Aorta (tissue), 5 donors: Measurements from ENCODE around the gene SURF4. TPM values are rescaled to one million over a fixed set of nuclear protein-coding genes. Genes with fewer than 3 reads are reported as not detected.

Experiments used
- ATAC-seq: fragments of 200-7000 bp; cut with Tn5 transposase; one replicate; pipeline ENCODE4 v1.9.1; 2022; ENCODE audit warnings: moderate library complexity; ENCODE audit not compliant: low FRiP score
- DNase-seq, 2 donors: peaks; one replicate each; pipeline ENCODE4 v3.0.0-alpha.2; 2020
- H3K27ac ChIP-seq, 2 donors: one replicate each; pipeline ENCODE4 v1.5.1; 2013; ENCODE audit warnings: low read length in 2 of 2, mild to moderate bottlenecking in 2 of 2, moderate library complexity in 2 of 2, control low read depth in 1 of 2, inconsistent platforms in 1 of 2, low read depth in 1 of 2
- H3K27me3 ChIP-seq, 2 donors: one replicate each; pipeline ENCODE4 v1.6.1; 2013; ENCODE audit warnings: control low read depth in 1 of 2, low read length in 1 of 2, mild to moderate bottlenecking in 1 of 2, moderate library complexity in 1 of 2; ENCODE audit not compliant: insufficient read depth in 2 of 2, control insufficient read depth in 1 of 2
- H3K36me3 ChIP-seq, 2 donors: one replicate each; pipeline ENCODE4 v1.6.1; 2013; ENCODE audit warnings: control low read depth in 1 of 2, low read length in 1 of 2, mild to moderate bottlenecking in 1 of 2; ENCODE audit not compliant: insufficient read depth in 2 of 2, control insufficient read depth in 1 of 2
- H3K4me1 ChIP-seq, 2 donors: one replicate each; pipeline ENCODE4 v1.6.1; 2013; ENCODE audit warnings: low read length in 2 of 2, control low read depth in 1 of 2, mild to moderate bottlenecking in 1 of 2, moderate library complexity in 1 of 2; ENCODE audit not compliant: insufficient read depth in 2 of 2, control insufficient read depth in 1 of 2
- H3K4me3 ChIP-seq, 2 donors: one replicate each; pipeline ENCODE4 v1.5.1; 2013; ENCODE audit warnings: low read length in 2 of 2, control low read depth in 1 of 2, mild to moderate bottlenecking in 1 of 2
- H3K9me3 ChIP-seq: one replicate; pipeline ENCODE4 v1.6.1; 2013; ENCODE audit warnings: mild to moderate bottlenecking, low read length; ENCODE audit not compliant: control insufficient read depth
- WGBS, 2 donors: extraction: QIAGEN DNeasy Blood & Tissue Kit; methylation state at CpG; one replicate each; pipeline ENCODE4 v1.1.7; 2013; 5-methylcytosine and 5-hydroxymethylcytosine counted together
- intact Hi-C, 2 donors: fragments of 100-400 bp; cut with DNase I; formaldehyde crosslinking; loops; one replicate each; pipeline versions ENCODE4 v1.14.2 to v1.15.0; 2022
- polyA plus RNA-seq, 2 donors: library from polyadenylated mRNA; stranded (reverse); fragments of 200-250 nt; gene quantifications; one replicate each; pipeline ENCODE4 v1.2.3, GENCODE V29; 2013
- total RNA-seq, 2 donors: library from RNA; stranded (reverse); fragmentation: NEBNext Ultra II Directional; extraction: Animal tissue kit (Norgen Biotek cat#: 25700); gene quantifications; one replicate each; pipeline ENCODE4 v1.2.1, GENCODE V29; 2021
- donor health status: healthy with polysubstance abuse.
- donor health status: Bipolar disorder and iron deficiency.
- donor health status: DM: no; HTN: no; CAD: no.
- donor health status: DM: no; HTN: no; CAD: no.
- donor health status: DM: yes; HTN: yes; CAD: no.

The SURF4 gene
- total and polyA plus RNA-seq, 4 donors, result 42.3 to 123 (median 92.7) TPM

DNA sequence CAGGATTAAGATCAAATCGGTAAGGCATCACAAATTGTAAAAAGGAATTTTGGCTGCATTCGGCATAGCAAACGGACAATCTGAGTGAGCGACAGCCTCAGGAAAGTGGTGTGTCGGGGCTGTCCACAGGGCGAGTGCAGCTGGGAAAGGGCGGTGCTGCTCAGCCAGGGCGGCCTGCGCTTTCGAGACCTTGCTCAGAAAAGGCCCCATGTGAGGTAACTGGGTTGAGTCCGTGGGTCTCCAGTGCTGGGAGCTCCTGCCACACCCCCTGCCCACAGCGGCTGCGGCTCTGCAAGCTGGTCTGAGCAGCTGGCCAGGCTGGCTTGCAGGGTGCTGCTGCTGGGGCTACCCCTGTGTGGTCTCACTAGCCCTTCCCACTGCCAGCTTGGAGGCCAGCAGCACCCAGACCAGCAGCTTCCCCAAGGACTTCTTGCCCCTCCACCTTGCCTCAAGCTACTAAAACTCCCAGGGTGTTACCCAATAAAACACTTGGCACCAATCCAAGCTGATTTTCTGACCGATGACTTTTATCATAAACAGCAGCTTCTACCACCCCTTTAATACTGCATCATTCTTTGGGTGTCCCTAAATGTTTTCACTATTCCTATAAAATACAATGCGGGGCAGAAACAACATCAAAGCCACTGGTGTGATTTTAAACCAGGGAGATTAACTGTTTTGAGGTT, 13.4 kb downstream of the SURF4 start:
- intact Hi-C loops, result no loop called here

DNA sequence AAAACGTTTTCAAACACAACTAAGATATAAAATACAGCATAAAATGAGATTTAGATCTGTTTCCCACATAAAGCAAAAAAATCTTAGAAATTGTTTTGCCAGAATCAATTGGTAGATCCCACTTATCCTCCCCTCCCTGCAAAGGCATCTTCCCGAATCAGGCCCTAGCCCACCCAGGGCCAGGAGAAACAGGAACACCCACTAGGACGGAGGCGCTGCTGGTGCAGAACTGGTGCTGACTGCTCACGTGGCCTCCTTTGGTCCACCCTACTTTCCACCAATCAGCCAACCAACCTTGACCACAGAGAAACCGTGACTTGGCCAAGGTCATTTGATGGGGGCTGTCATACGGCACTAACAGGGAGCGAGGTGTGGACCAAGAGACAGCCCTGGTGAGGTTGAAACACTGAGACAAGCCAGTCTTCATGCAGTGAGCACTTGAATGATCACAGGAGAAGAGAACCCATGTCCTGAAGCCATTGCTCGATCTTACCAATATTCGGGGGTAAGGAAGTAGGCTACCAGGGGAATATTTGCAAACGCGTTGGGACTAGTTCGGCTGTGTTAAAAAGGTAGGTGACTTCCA, 14.3 kb downstream of the SURF4 start:
- H3K27ac ChIP-seq, result no peak overlapping the region
- intact Hi-C loops, result no loop called here
- no peak overlapping the region for H3K4me3 ChIP-seq
- no peak for DNase-seq
- peaks cover 0 to 10% of the 10 kb centered on the region in 2 donors for H3K36me3 ChIP-seq
- no peaks in the 10 kb centered on the region for H3K4me1 ChIP-seq
- no peaks in the 10 kb centered on the region for H3K9me3 ChIP-seq
- ATAC-seq, result no peak
- 75 to 77% methylated on average over 13 of the region's 13 CpGs for WGBS, 2 donors
- H3K27me3 ChIP-seq, result no peaks in the 10 kb centered on the region

More for the DNA sequence above, 13.4 kb downstream of the SURF4 start:
- no peaks in the 10 kb centered on the region for H3K4me1 ChIP-seq
- H3K9me3 ChIP-seq, result no peaks in the 10 kb centered on the region
- H3K27me3 ChIP-seq, result no peaks in the 10 kb centered on the region
- H3K4me3 ChIP-seq, result no peak overlapping the region
- no peak for DNase-seq
- peaks cover 0 to 10% of the 10 kb centered on the region in 2 donors for H3K36me3 ChIP-seq
- no peak overlapping the region for H3K27ac ChIP-seq
- ATAC-seq, result no peak
- WGBS, 2 donors, result 89% methylated on average over 15 of the region's 15 CpGs

DNA sequence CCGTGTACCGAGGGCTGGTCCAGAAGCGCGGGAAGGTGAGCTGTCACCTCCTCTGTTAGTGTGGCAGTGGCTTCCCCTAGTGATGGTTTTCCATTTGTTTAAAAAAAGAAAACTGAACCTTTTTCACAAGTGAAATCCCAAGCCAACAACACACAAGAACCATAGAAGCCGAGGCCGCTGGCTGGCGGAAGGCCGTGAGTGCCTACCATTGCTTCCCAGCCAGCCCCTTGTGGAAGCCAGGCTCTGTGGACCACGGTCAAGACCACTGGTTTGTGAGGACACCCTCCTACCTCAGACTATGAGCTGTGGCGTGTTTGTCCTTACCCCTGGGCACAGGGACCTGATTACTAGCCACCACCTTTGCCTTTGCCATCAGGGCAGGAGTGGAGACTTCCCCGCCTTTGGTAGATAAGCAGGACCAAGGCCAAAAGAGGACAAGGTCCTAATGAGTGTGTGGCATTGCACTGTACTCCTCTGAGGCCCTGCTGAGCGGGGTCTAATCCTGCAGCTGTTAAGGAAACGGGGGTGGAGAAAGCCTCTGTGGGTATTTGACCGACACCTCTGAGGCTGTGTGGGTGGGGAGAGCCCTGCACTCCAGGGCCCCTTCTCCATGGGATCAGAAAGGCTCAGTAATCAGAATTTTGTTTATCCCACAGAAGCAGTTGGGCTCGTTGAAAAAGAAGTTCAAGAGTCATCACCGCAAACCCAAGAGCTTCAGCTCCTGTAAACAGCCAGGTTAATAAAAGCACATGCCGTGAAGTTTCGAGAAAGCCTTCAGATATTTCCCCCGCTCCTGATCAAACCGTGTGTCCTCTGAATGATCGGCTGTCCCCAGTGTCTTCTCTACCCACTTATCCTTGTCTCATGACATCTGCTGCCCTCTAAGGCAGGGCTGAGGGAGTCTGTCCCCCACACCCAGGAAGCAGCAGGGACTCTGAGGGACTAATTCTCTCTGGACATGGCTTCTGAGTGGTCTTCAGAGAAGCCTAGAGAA, 15.2 kb downstream of the SURF4 start:
- ATAC-seq (no peak), DNase-seq (no peak)
- H3K27ac ChIP-seq, result no peak overlapping the region
- no peaks in the 10 kb centered on the region for H3K4me1 ChIP-seq
- WGBS, 2 donors, result 77 to 78% methylated on average over 21 of the region's 21 CpGs
- H3K36me3 ChIP-seq, result peaks cover 0 to 9% of the 10 kb centered on the region in 2 donors
- intact Hi-C loops, result no loop called here
- H3K4me3 ChIP-seq, result no peak overlapping the region
- no peaks in the 10 kb centered on the region for H3K9me3 ChIP-seq
- no peaks in the 10 kb centered on the region for H3K27me3 ChIP-seq

DNA sequence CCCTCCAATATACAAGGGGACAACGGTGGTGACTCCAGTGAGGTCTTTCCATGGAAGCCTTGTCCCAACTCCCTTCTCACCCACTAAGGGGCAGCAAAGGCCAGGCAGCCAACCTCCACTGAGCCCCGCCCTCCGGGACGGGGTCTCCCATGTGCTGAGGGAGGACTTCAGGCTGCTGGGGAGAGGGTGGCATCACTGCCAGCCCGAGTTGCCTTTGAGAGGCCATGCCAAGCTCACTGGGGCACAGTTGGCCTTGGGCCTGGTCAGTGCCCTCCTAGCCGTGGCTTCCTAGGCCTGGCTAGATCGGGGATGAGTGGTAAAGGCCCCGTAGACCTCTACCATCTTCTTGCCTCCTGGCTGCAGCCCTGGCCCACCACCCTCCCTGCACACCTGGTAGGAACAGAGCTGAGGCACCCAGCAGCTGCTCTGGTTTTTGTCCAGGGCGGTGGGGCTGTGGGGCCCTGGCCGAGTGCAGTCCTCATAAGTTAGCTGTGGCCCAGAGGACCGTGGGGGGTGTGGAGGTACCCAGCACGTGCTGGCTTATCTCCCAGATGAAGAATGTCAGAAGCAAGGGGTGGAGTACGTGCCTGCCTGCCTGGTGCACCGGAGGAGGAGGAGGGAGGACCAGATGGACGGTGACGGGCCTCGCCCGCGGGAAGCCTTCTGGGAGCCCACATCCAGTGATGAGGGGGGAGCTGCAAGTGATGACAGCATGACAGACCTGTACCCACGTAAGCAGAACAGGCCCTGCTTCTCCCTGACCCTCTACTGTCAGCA, 16.3 kb downstream of the SURF4 start:
- no peak overlapping the region for H3K27ac ChIP-seq
- WGBS, 2 donors, result 49 to 52% methylated on average over 19 to 20 of the region's 20 CpGs

DNA sequence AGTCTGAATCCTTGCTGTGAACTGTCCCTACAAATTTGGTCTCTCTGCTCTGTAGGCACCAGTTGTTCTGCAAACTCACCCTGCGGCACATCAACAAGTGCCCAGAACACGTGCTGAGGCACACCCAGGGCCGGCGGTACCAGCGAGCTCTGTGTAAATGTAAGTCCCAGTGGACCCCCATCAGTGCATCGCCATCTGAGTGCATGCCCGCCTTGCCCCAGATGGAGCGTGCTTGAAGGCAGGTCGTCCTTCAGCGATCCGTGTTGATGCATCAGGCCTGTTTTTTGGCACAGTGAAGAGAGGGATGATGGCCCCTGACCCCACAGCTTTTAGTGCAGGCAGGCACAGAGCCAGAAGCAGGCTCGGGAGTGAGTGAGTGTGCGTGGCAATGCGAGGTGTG, 18.2 kb downstream of the SURF4 start:
- H3K27ac ChIP-seq, result no peak overlapping the region
- no peaks in the 10 kb centered on the region for H3K4me1 ChIP-seq
- no peak for DNase-seq
- no peaks in the 10 kb centered on the region for H3K36me3 ChIP-seq
- intact Hi-C loops, result loop anchor here (5.0 to 10.0 kb wide), 2 partner anchors 57 to 60 kb away; partner anchors contain the start of gene REXO4 (in 2 of the 2)
- H3K9me3 ChIP-seq, result no peaks in the 10 kb centered on the region
- H3K4me3 ChIP-seq, result no peak overlapping the region
- WGBS, 2 donors, result 83% methylated on average over 14 of the region's 14 CpGs
- ATAC-seq, result no peak
- no peaks in the 10 kb centered on the region for H3K27me3 ChIP-seq

More for the DNA sequence above, 16.3 kb downstream of the SURF4 start:
- Histone ChIP-seq H3K4me3 (no peak overlapping the region), H3K27me3 (no peaks in the 10 kb centered on the region), H3K4me1 (no peaks in the 10 kb centered on the region), H3K36me3 (peaks cover 0 to 5% of the 10 kb centered on the region in 2 donors), H3K9me3 (no peaks in the 10 kb centered on the region)
- DNase-seq, result no peak
- ATAC-seq, result no peak
- intact Hi-C loops, result loop anchor here (5.0 to 10.0 kb wide), 2 partner anchors 55 to 58 kb away; partner anchors contain the start of gene REXO4 (in 2 of the 2)

DNA sequence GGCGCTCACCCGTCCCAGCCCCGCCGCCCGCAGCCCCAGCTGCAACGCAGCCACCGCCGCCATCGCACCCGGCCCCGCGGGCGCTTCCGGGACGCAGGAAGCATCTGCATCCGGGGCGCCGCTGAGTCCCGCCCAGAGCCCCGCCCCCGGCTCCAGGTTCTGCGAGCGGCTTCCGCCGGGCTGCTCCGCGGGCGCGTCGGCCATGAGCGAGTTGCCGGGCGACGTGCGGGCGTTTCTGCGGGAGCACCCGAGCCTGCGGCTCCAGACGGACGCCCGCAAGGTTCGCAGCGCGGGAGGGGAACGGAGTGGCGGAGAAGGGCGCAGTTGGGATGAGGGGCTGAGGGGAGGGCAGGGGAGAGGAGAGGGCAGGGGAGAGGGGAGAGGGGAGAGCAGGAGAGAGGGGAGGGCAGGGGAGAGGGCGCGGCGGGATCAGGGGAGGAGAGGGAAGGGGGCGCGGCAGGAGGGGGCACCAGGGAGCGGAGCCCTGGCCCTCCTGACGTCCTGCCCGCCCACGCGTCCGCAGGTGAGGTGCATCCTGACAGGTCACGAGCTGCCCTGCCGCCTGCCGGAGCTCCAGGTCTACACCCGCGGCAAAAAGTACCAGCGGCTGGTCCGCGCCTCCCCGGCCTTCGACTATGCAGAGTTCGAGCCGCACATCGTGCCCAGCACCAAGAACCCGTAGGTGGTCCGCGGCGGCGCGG, 19.3 kb downstream of the SURF4 start, which contains the start of the genes SURF1 and SURF2:
Gene SURF1 (minus strand): TSS at position 97 of the 701 bp plus-strand sequence. CDS start 34 bp downstream, at position 63.
Gene SURF2 (plus strand): TSS at position 160 of the 701 bp plus-strand sequence. CDS start 43 bp downstream, at position 203.
- peak within 1 kb of the TSS in 1 of 2 donors; percentile 42 for H3K27ac ChIP-seq
- intact Hi-C loops, result loop anchor here (5.0 to 10.0 kb wide), 2 partner anchors 58 to 61 kb away; partner anchors contain the start of gene REXO4 (in 2 of the 2)
- WGBS, 2 donors, result 1% methylated on average over 52 to 78 of the region's 78 CpGs

DNA sequence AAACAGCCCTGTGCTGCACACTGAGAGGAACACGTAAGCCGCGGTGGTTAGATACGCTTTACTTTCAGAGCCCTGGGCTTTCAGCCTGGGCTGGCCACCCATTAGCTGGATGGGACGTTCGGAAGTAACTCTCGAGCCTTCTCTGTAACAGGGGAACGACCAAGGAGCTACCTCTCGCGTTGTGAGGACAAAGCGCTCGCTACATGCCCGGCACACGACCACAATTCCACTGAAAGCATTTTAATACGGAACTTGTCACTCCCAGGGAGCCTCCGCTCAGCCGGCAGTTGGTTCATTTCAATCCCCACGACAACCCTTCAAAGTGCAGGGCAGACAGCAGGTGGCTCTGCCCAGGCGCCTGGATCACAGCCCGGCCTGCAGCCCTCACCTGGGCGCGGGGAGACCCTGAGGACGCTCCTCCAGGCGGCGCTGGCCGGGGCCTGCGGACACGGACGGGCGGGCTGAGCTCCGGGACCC, 19.9 kb downstream of the SURF4 start:
- ATAC-seq (no peak), DNase-seq (no peak)
- peak overlapping the region in 1 of 2 donors; percentile 42 for H3K27ac ChIP-seq
- H3K4me3 ChIP-seq, result peak overlapping the region; percentile 88 to 92
- no peaks in the 10 kb centered on the region for H3K9me3 ChIP-seq
- intact Hi-C loops, result loop anchor here (5.0 to 10.0 kb wide), 2 partner anchors 59 to 61 kb away; partner anchors contain the start of gene REXO4 (in 2 of the 2)
- no peaks in the 10 kb centered on the region for H3K27me3 ChIP-seq
- 1% methylated on average over 31 of the region's 31 CpGs for WGBS, 2 donors
- H3K4me1 ChIP-seq, result no peaks in the 10 kb centered on the region
- peaks cover 0 to 4% of the 10 kb centered on the region in 2 donors for H3K36me3 ChIP-seq

More for the DNA sequence above, 19.3 kb downstream of the SURF4 start, which contains the start of the genes SURF1 and SURF2:
- peak within 1 kb of the TSS; percentile 88 to 92 for H3K4me3 ChIP-seq
- no peaks in the 10 kb centered on the region for H3K4me1 ChIP-seq
- peak; percentile 92 for ATAC-seq
- H3K9me3 ChIP-seq, result no peaks in the 10 kb centered on the region
- no peaks in the 10 kb centered on the region for H3K27me3 ChIP-seq
- peaks cover 0 to 4% of the 10 kb centered on the region in 2 donors for H3K36me3 ChIP-seq
- DNase-seq, result peak; percentile 93 to 96
